H1 (cell line): Measurements from ENCODE around the gene SAMD4A. TPM values are rescaled to one million over a fixed set of nuclear protein-coding genes. Genes with fewer than 3 reads are reported as not detected.

Experiments used
- CTCF ChIA-PET: fragments of 300-600 bp; sonication (Branson Sonifier 250); formaldehyde crosslinking; loops from one replicate; lab custom pipeline; 2021; ENCODE audit not compliant: partially characterized antibody; lab: Charles Lee
- POLR2A ChIA-PET: fragments of 300-600 bp; sonication (Branson Sonifier 250); formaldehyde crosslinking; loops from one replicate; lab custom pipeline; 2021; ENCODE audit warnings: inconsistent platforms; ENCODE audit not compliant: partially characterized antibody; lab: Charles Lee
- DNase-seq, 2 experiments: peaks; one replicate each; pipeline versions ENCODE4 v3.0.0 to v3.0.0-alpha.2; 2010 to 2022; ENCODE audit warnings: low spot score in 2 of 2, low read depth in 1 of 2, mixed read lengths in 1 of 2
- FAIRE-seq: peaks from 2 replicates; lab custom pipeline; 2011; peaks lifted over from hg19 to GRCh38; lab: Jason Lieb, UNC
- H2AFZ ChIP-seq: 2 replicates; pipeline ENCODE4 v1.8.1; 2012; ENCODE audit warnings: low read length, inconsistent platforms
- H2AK5ac ChIP-seq: 2 replicates; pipeline ENCODE4 v1.6.1; 2013; ENCODE audit warnings: low read depth, low read length
- H2BK120ac ChIP-seq: replicated peaks from 2 replicates; pipeline ENCODE3; 2013; ENCODE audit warnings: low read depth, low read length, inconsistent platforms
- H2BK12ac ChIP-seq: 2 replicates; pipeline ENCODE4 v1.6.1; 2013; ENCODE audit warnings: low read depth, low read length
- H2BK15ac ChIP-seq: 2 replicates; pipeline ENCODE4 v1.6.1; 2013; ENCODE audit warnings: low read length
- H2BK20ac ChIP-seq: 2 replicates; pipeline ENCODE4 v1.6.1; 2013; ENCODE audit warnings: low read length
- H2BK5ac ChIP-seq: 2 replicates; pipeline ENCODE4 v1.6.1; 2013; ENCODE audit warnings: low read depth, low read length
- H3K14ac ChIP-seq: 2 replicates; pipeline ENCODE4 v1.6.1; 2013; ENCODE audit warnings: inconsistent platforms; ENCODE audit not compliant: insufficient read length
- H3K18ac ChIP-seq: 2 replicates; pipeline ENCODE4 v1.6.1; 2013; ENCODE audit warnings: low read length; ENCODE audit errors: extremely low read depth
- H3K23ac ChIP-seq: 2 replicates; pipeline ENCODE4 v1.6.1; 2013; ENCODE audit warnings: inconsistent platforms; ENCODE audit not compliant: insufficient read length
- H3K23me2 ChIP-seq: 2 replicates; pipeline ENCODE4 v1.6.1; 2013; ENCODE audit warnings: low read depth, low read length
- H3K27ac ChIP-seq: 2 replicates; pipeline ENCODE4 v1.6.1; 2011; ENCODE audit warnings: low read depth, low read length, inconsistent platforms
- H3K27me3 ChIP-seq, 4 experiments: replicated peaks in 1 of 4; 1 replicate in 1 of 4; 2 replicates in 3 of 4; pipeline versions ENCODE4 v1.6.1 to v1.8.1; 2011 to 2013; ENCODE audit warnings: low read length in 3 of 4, mild to moderate bottlenecking in 3 of 4, inconsistent platforms in 2 of 4, mixed read lengths in 2 of 4, moderate library complexity in 1 of 4; ENCODE audit not compliant: control insufficient read depth in 3 of 4, insufficient read depth in 3 of 4; ENCODE audit errors: extremely low read depth in 1 of 4
- H3K36me3 ChIP-seq, 4 experiments: 2 replicates each; pipeline versions ENCODE4 v1.6.1 to v1.8.1; 2011 to 2013; ENCODE audit warnings: mild to moderate bottlenecking in 4 of 4, low read length in 3 of 4, moderate library complexity in 2 of 4, control low read depth in 1 of 4, inconsistent platforms in 1 of 4; ENCODE audit not compliant: insufficient read depth in 4 of 4, control insufficient read depth in 2 of 4
- H3K4ac ChIP-seq: replicated peaks from 2 replicates; pipeline ENCODE3; 2013; ENCODE audit warnings: low read length, low read depth, mixed read lengths, inconsistent platforms; ENCODE audit not compliant: insufficient read length
- H3K4me1 ChIP-seq, 4 experiments: replicated peaks in 1 of 4; 1 replicate in 1 of 4; 2 replicates in 3 of 4; pipeline versions ENCODE4 v1.6.1 to v1.8.1; 2011 to 2013; ENCODE audit warnings: low read length in 3 of 4, inconsistent platforms in 2 of 4, mixed read lengths in 1 of 4; ENCODE audit not compliant: insufficient read depth in 4 of 4, control insufficient read depth in 3 of 4
- H3K4me2 ChIP-seq, 2 experiments: 2 replicates each; pipeline versions ENCODE4 v1.6.1 to v1.8.1; 2011 to 2013; ENCODE audit warnings: low read depth in 2 of 2, low read length in 2 of 2, control low read depth in 1 of 2, inconsistent platforms in 1 of 2, mild to moderate bottlenecking in 1 of 2; ENCODE audit not compliant: insufficient read depth in 1 of 2
- H3K4me3 ChIP-seq, 4 experiments: fragments of 200-600, 300-600 bp in 1 of 4; sonication (generic), shearing (Covaris generic), sonication (Bioruptor Twin) in 1 of 4; 2 replicates each; pipeline versions ENCODE4 v1.5.1 to v1.8.1; 2011 to 2016; ENCODE audit warnings: low read length in 4 of 4, low read depth in 3 of 4, control low read depth in 2 of 4, inconsistent platforms in 2 of 4, mild to moderate bottlenecking in 2 of 4, mixed read lengths in 1 of 4, moderate library complexity in 1 of 4; ENCODE audit not compliant: insufficient read depth in 2 of 4; ENCODE audit errors: extremely low read depth in 1 of 4
- H3K56ac ChIP-seq: replicated peaks from 2 replicates; pipeline ENCODE3; 2013; ENCODE audit warnings: low read depth, mild to moderate bottlenecking, mixed read lengths, low read length, inconsistent platforms; ENCODE audit not compliant: insufficient read length
- H3K79me1 ChIP-seq: 2 replicates; pipeline ENCODE4 v1.6.1; 2013; ENCODE audit warnings: low read depth, low read length, control low read depth
- H3K79me2 ChIP-seq, 2 experiments: 2 replicates each; pipeline versions ENCODE4 v1.6.1 to v1.8.1; 2012 to 2013; ENCODE audit warnings: low read length in 2 of 2, mild to moderate bottlenecking in 2 of 2, inconsistent platforms in 1 of 2; ENCODE audit not compliant: insufficient read depth in 2 of 2, control insufficient read depth in 1 of 2
- H3K9ac ChIP-seq, 4 experiments: replicated peaks in 1 of 4; 1 replicate in 1 of 4; 2 replicates in 3 of 4; pipeline versions ENCODE4 v1.6.1 to v1.8.1; 2011 to 2013; ENCODE audit warnings: low read depth in 3 of 4, low read length in 3 of 4, control low read depth in 2 of 4, mild to moderate bottlenecking in 2 of 4, moderate library complexity in 2 of 4, inconsistent platforms in 1 of 4; ENCODE audit errors: extremely low read depth in 1 of 4
- H3K9me3 ChIP-seq, 2 experiments: 2 replicates each; pipeline versions ENCODE4 v1.6.1 to v1.8.1; 2012 to 2013; ENCODE audit warnings: mild to moderate bottlenecking in 2 of 2, moderate library complexity in 2 of 2, control low read depth in 1 of 2, inconsistent platforms in 1 of 2, low read depth in 1 of 2, low read length in 1 of 2, mixed read lengths in 1 of 2; ENCODE audit not compliant: insufficient read depth in 2 of 2
- H4K20me1 ChIP-seq, 2 experiments: replicated peaks in 1 of 2; 2 replicates each; pipeline versions ENCODE3 to v1.8.1; 2011 to 2013; ENCODE audit warnings: inconsistent platforms in 2 of 2, low read length in 2 of 2, mild to moderate bottlenecking in 1 of 2; ENCODE audit not compliant: insufficient read depth in 2 of 2, control insufficient read depth in 1 of 2
- H4K5ac ChIP-seq: 2 replicates; pipeline ENCODE4 v1.6.1; 2013; ENCODE audit warnings: low read length, low read depth, mixed read lengths, inconsistent platforms; ENCODE audit not compliant: insufficient read length
- H4K8ac ChIP-seq: 2 replicates; pipeline ENCODE4 v1.8.0; 2013; ENCODE audit warnings: mild to moderate bottlenecking, moderate library complexity, low read length, inconsistent platforms; ENCODE audit not compliant: insufficient read depth; ENCODE audit errors: extremely low read depth
- H4K91ac ChIP-seq: replicated peaks from 2 replicates; pipeline ENCODE3; 2013; ENCODE audit warnings: low read length, mixed read lengths, inconsistent platforms; ENCODE audit not compliant: insufficient read length
- CBX5 ChIP-seq: fragments of 300-800, 300-1000 bp; sonication (generic); IDR thresholded peaks from 2 replicates; pipeline ENCODE4 v1.7.1; 2016; ENCODE audit warnings: antibody characterized with exemption, low read length, low read depth
- CTBP2 ChIP-seq: IDR thresholded peaks from 2 replicates; pipeline ENCODE4 v1.7.0; 2011; ENCODE audit warnings: borderline replicate concordance, mild to moderate bottlenecking, moderate library complexity, mixed read lengths, low read length; ENCODE audit not compliant: insufficient read depth, insufficient read length
- EGR1 ChIP-seq: IDR thresholded peaks from 2 replicates; pipeline ENCODE4 v1.6.1; 2011; ENCODE audit warnings: low read depth, low read length, borderline replicate concordance
- EP300 ChIP-seq, 2 experiments: IDR thresholded peaks; 1 replicate in 1 of 2; 2 replicates in 1 of 2; pipeline ENCODE4 v1.6.1; 2011 to 2012; ENCODE audit warnings: low read depth in 2 of 2, low read length in 2 of 2, mild to moderate bottlenecking in 2 of 2, borderline replicate concordance in 1 of 2, inconsistent platforms in 1 of 2, moderate library complexity in 1 of 2
- JUN ChIP-seq: IDR thresholded peaks from 2 replicates; pipeline ENCODE4 v1.6.1; 2011; ENCODE audit warnings: low read depth, mild to moderate bottlenecking, improper control_type of control experiment, low read length
- MAX ChIP-seq: IDR thresholded peaks from 2 replicates; pipeline ENCODE4 v1.6.1; 2012; ENCODE audit warnings: inconsistent platforms
- POU5F1 ChIP-seq: IDR thresholded peaks from 2 replicates; pipeline ENCODE4 v1.6.1; 2011; ENCODE audit warnings: low read depth, mild to moderate bottlenecking, low read length, moderate library complexity
- TBP ChIP-seq: IDR thresholded peaks from 2 replicates; pipeline ENCODE4 v1.6.1; 2011; ENCODE audit warnings: low read depth, low read length, improper control_type of control experiment
- TCF12 ChIP-seq: IDR thresholded peaks from 2 replicates; pipeline ENCODE4 v1.6.1; 2011; ENCODE audit warnings: low read depth, mild to moderate bottlenecking, low read length
- ZNF274 ChIP-seq: IDR thresholded peaks from 2 replicates; pipeline ENCODE4 v1.7.0; 2012; ENCODE audit warnings: low read length, borderline replicate concordance; ENCODE audit errors: extremely low read depth
- WGBS, 2 experiments: shearing (Covaris generic) in 1 of 2; methylation state at CpG; one replicate each; pipeline versions ENCODE4 v1.1.6 to v1.1.7; 2013 to 2015; ENCODE audit warnings: low lambda C conversion rate in 2 of 2, mixed read lengths in 2 of 2, inconsistent platforms in 1 of 2, low coverage in 1 of 2, missing lambda C conversion rate in 1 of 2; ENCODE audit not compliant: insufficient replicate concordance in 2 of 2, insufficient coverage in 1 of 2, insufficient read length in 1 of 2; ENCODE audit errors: extremely low coverage in 1 of 2, missing lambda C conversion rate in 1 of 2; 5-methylcytosine and 5-hydroxymethylcytosine counted together
- polyA plus RNA-seq, 7 experiments: library from polyadenylated mRNA; depleted of rRNA in 3 of 7; stranded (reverse) in 5 of 7; unstranded in 2 of 7; fragments of >200 nt in 5 of 7; fragments of 200-250 nt in 2 of 7; gene quantifications; 1 replicate in 5 of 7; 2 replicates in 1 of 7; 4 replicates in 1 of 7; pipeline versions ENCODE4 v1.2.1 to v1.2.3, GENCODE V29; 2011 to 2013; ENCODE audit warnings: missing spikeins in 2 of 7, mixed read lengths in 2 of 7
- total RNA-seq: library from RNA; stranded (reverse); fragmentation: NEBNext Ultra II Directional; extraction: Animal tissue kit (Norgen Biotek cat#: 25700); gene quantifications from 2 replicates; pipeline ENCODE4 v1.2.1, GENCODE V29; 2021
- TF ChIP-seq, protein P1 (sequence below): IDR thresholded peaks from 2 replicates; pipeline ENCODE4 v1.6.1; 2012; ENCODE audit warnings: low read length, inconsistent platforms

The SAMD4A gene
- total and polyA plus RNA-seq, 2 of the 8 experiments (the other 6 are each of a cell fraction or from before 2014, with no cell fraction given) = 2.4 to 12.3 TPM

DNA sequence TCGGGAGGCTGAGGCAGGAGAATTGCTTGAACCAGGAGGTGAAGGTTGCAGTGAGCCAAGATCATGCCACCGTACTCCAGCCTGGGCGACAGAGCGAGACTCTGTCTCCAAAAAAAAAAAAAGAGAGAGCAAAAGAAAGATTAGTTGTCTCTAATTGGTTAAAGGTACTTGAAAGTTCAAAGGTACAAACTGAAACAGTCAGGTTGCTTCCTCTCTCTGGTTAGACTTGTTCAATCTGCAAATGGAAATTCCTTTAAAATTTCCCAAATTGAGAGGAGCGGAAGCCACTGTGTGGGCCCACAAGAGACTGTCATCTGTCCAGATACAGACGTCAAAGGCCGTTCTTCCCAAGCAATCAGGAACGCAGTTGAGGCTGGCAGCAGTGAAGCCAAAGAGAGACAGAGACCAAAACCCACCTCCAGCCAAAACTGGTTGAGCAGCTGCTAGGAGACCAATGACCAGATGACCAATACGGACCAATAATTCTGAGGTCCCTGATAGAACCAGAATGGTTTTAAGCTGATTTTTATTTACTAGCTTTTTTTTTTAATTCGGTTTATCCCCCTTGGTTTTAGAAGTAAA lies 272.1 kb downstream of the SAMD4A start:
- Histone ChIP-seq H2AK5ac (no peak overlapping the region), H3K9me3 (no peaks in the 10 kb centered on the region), H3K4me3 (no peak overlapping the region), H3K27me3 (no peaks in the 10 kb centered on the region), H2BK20ac (no peak overlapping the region), H3K79me1 (no peaks in the 10 kb centered on the region), H2AFZ (no peak overlapping the region), H3K14ac (no peak overlapping the region), H4K5ac (no peak overlapping the region), H3K56ac (no peak overlapping the region), H3K36me3 (no peaks in the 10 kb centered on the region), H4K91ac (no peak overlapping the region), H2BK15ac (no peak overlapping the region), H2BK120ac (no peak overlapping the region), H3K79me2 (no peaks in the 10 kb centered on the region), H3K23ac (no peak overlapping the region), H3K27ac (no peak overlapping the region), H2BK5ac (no peak overlapping the region), H3K4me1 (no peaks in the 10 kb centered on the region), H3K18ac (no peak overlapping the region), H3K9ac (no peak overlapping the region), H3K23me2 (no peaks in the 10 kb centered on the region; the same call in 1 of the 2 replicates), H4K8ac (no peak overlapping the region), H2BK12ac (no peak overlapping the region), H3K4me2 (no peak overlapping the region), H4K20me1 (no peaks in the 10 kb centered on the region), H3K4ac (no peak overlapping the region)
- 92% methylated on average over 7 of the region's 10 CpGs; no CpG with 5 or more reads in 1 of the 2 experiments for WGBS, 2 experiments
- CTCF ChIA-PET = interaction anchor here (1.1 to 1.4 kb wide), 2 partner anchors 65 to 74 kb away, joined by 3 read pairs; no protein-coding TSS in a partner anchor
- DNase-seq (no peak), FAIRE-seq (no peak)
- POLR2A ChIA-PET = interaction anchor here (0.6 kb wide), 1 partner anchor 64 kb away, joined by 4 read pairs; no protein-coding TSS in a partner anchor
- TF ChIP-seq TCF12 (no peak), EP300 (IDR thresholded peaks at IDR 0.05; ENCODE audit: borderline replicate concordance in 1 of 2, low read depth in 2 of 2, low read length in 2 of 2) (no peak), MAX (no peak), POU5F1 (no peak), CTBP2 (no peak), CBX5 (no peak), JUN (no peak), EGR1 (no peak), TBP (no peak), ZNF274 (no peak)
- TF ChIP-seq, protein P1, sequence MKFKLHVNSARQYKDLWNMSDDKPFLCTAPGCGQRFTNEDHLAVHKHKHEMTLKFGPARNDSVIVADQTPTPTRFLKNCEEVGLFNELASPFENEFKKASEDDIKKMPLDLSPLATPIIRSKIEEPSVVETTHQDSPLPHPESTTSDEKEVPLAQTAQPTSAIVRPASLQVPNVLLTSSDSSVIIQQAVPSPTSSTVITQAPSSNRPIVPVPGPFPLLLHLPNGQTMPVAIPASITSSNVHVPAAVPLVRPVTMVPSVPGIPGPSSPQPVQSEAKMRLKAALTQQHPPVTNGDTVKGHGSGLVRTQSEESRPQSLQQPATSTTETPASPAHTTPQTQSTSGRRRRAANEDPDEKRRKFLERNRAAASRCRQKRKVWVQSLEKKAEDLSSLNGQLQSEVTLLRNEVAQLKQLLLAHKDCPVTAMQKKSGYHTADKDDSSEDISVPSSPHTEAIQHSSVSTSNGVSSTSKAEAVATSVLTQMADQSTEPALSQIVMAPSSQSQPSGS = no peak
